ENCODE measurements around the gene DEPDC4. TPM values are rescaled to one million over a fixed set of nuclear protein-coding genes. Genes with fewer than 3 reads are reported as not detected.

Gene DEPDC4
- total RNA-seq, 1 donor from 2014 or later = 1.0 TPM

DNA sequence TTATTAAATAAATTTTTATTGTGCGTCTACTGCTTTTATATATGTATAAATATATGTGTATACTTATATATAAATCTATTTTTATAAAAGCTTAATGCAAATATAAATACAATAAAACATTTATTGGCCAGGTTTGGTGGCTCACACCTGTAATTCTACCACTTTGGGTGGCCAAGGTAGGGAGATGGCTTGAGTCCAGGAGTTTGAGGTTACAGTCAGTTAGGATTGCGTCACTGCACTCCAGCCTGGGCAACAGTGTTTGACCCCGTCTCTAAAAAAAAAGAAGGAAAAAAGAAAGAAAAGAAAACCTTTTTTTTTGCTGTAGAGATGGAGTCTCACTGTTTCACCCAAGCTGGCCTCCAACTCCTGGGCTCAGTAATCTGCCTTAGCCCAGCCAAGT, 45.4 kb downstream of the DEPDC4 start:
- Histone ChIP-seq H3K36me3 (ENCODE audit: control insufficient read depth in 3 of 3, insufficient read depth in 3 of 3, low read length in 3 of 3) (peaks cover 0 to 33% (median 28%) of the 10 kb centered on the region in 3 donors), H3K4me3 (ENCODE audit: low read length in 3 of 3) (no peak overlapping the region), H3K4me1 (ENCODE audit: control insufficient read depth in 3 of 3, insufficient read depth in 3 of 3, low read length in 3 of 3) (no peaks in the 10 kb centered on the region), H3K27me3 (ENCODE audit: control insufficient read depth in 3 of 3, insufficient read depth in 3 of 3, low read length in 3 of 3) (no peaks in the 10 kb centered on the region), H3K9ac (ENCODE audit: low read depth in 1 of 3, low read length in 3 of 3) (no peak overlapping the region), H3K9me3 (ENCODE audit: control insufficient read depth in 3 of 3, low read length in 3 of 3) (no peaks in the 10 kb centered on the region), H3K27ac (ENCODE audit: low read depth, low read length) (no peak overlapping the region)

- peaks cover 3 to 41% (median 21%) of the 10 kb centered on the region in 3 donors for H3K36me3 ChIP-seq (ENCODE audit: control insufficient read depth in 3 of 3, insufficient read depth in 3 of 3, low read length in 3 of 3)
- no peak overlapping the region for H3K27ac ChIP-seq (ENCODE audit: low read depth, low read length)
- H3K4me3 ChIP-seq (ENCODE audit: low read length in 3 of 3) = no peak overlapping the region
- no peaks in the 10 kb centered on the region for H3K4me1 ChIP-seq (ENCODE audit: control insufficient read depth in 3 of 3, insufficient read depth in 3 of 3, low read length in 3 of 3)
- no peaks in the 10 kb centered on the region for H3K9me3 ChIP-seq (ENCODE audit: control insufficient read depth in 3 of 3, low read length in 3 of 3)
- no peaks in the 10 kb centered on the region for H3K27me3 ChIP-seq (ENCODE audit: control insufficient read depth in 3 of 3, insufficient read depth in 3 of 3, low read length in 3 of 3)
- no peak overlapping the region for H3K9ac ChIP-seq (ENCODE audit: low read depth in 1 of 3, low read length in 3 of 3)
Measured at GRCh38 chr12:100219328-100220109, 47.4 kb downstream of the DEPDC4 start.

GRCh38 chr12:100216337-100216736, 50.5 kb downstream of the DEPDC4 start:
- H3K27me3 ChIP-seq (ENCODE audit: control insufficient read depth in 3 of 3, insufficient read depth in 3 of 3, low read length in 3 of 3) = no peaks in the 10 kb centered on the region
- H3K4me1 ChIP-seq (ENCODE audit: control insufficient read depth in 3 of 3, insufficient read depth in 3 of 3, low read length in 3 of 3) = no peaks in the 10 kb centered on the region
- H3K4me3 ChIP-seq (ENCODE audit: low read length in 3 of 3) = no peak overlapping the region
- no peak overlapping the region for H3K9ac ChIP-seq (ENCODE audit: low read depth in 1 of 3, low read length in 3 of 3)
- H3K36me3 ChIP-seq (ENCODE audit: control insufficient read depth in 3 of 3, insufficient read depth in 3 of 3, low read length in 3 of 3) = peaks cover 6 to 31% (median 23%) of the 10 kb centered on the region in 3 donors
- no peak overlapping the region for H3K27ac ChIP-seq (ENCODE audit: low read depth, low read length)
- no peaks in the 10 kb centered on the region for H3K9me3 ChIP-seq (ENCODE audit: control insufficient read depth in 3 of 3, low read length in 3 of 3)

GRCh38 chr12:100215209-100215608, 51.7 kb downstream of the DEPDC4 start:
- Histone ChIP-seq H3K9me3 (ENCODE audit: control insufficient read depth in 3 of 3, low read length in 3 of 3) (no peaks in the 10 kb centered on the region), H3K36me3 (ENCODE audit: control insufficient read depth in 3 of 3, insufficient read depth in 3 of 3, low read length in 3 of 3) (peaks cover 11 to 33% (median 31%) of the 10 kb centered on the region in 3 donors), H3K4me1 (ENCODE audit: control insufficient read depth in 3 of 3, insufficient read depth in 3 of 3, low read length in 3 of 3) (no peaks in the 10 kb centered on the region), H3K4me3 (ENCODE audit: low read length in 3 of 3) (no peak overlapping the region), H3K9ac (ENCODE audit: low read depth in 1 of 3, low read length in 3 of 3) (no peak overlapping the region), H3K27ac (ENCODE audit: low read depth, low read length) (no peak overlapping the region), H3K27me3 (ENCODE audit: control insufficient read depth in 3 of 3, insufficient read depth in 3 of 3, low read length in 3 of 3) (no peaks in the 10 kb centered on the region)

- Histone ChIP-seq H3K9ac (ENCODE audit: low read depth in 1 of 3, low read length in 3 of 3) (no peak overlapping the region), H3K9me3 (ENCODE audit: control insufficient read depth in 3 of 3, low read length in 3 of 3) (no peaks in the 10 kb centered on the region), H3K4me3 (ENCODE audit: low read length in 3 of 3) (no peak overlapping the region), H3K27me3 (ENCODE audit: control insufficient read depth in 3 of 3, insufficient read depth in 3 of 3, low read length in 3 of 3) (no peaks in the 10 kb centered on the region), H3K4me1 (ENCODE audit: control insufficient read depth in 3 of 3, insufficient read depth in 3 of 3, low read length in 3 of 3) (no peaks in the 10 kb centered on the region), H3K36me3 (ENCODE audit: control insufficient read depth in 3 of 3, insufficient read depth in 3 of 3, low read length in 3 of 3) (peaks cover 11 to 33% (median 32%) of the 10 kb centered on the region in 3 donors), H3K27ac (ENCODE audit: low read depth, low read length) (no peak overlapping the region)
Measured at GRCh38 chr12:100214518-100214917, 52.4 kb downstream of the DEPDC4 start.

DNA sequence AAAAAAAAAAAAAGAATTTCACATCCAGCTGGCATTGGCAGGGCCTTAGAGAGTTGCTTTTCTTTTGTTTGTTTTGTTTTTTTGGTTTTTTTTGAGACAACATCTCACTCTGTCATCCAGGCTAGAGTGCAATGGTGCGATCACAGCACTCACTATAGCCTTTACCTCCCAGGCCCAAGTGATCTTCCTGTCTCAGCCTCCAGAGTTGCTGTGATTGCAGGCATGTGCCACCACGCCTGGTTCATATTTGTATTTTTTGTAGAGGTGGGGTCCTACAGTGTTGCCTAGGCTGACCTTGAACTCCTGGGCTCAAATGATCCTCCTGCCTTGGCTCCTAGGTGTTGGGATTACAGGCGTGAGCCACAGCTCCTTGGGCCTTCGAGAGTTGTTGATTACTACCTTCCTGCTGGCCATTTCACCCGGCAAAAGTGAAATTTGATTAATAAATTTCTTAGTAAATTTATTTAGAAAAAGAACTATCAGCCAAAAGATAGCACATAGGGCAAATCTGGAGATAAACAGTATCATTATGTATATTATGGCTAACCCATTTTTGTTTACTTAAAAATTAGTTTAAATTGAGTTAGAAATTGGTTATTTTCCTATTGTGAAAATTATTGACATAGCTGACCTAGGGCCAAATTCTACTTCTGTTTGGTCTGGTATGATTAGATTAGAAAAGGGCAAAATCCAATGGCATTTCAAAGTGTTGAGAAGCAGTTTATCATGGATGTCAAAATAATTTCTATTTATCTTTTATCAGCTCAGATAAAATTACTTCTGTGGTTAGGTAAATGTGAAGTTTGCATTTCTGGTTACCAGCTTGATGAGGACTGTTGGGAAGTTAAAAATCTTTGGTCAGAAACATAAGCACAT, 53.6 kb downstream of the DEPDC4 start:
- H3K9me3 ChIP-seq (ENCODE audit: control insufficient read depth in 3 of 3, low read length in 3 of 3) = no peaks in the 10 kb centered on the region
- H3K27ac ChIP-seq (ENCODE audit: low read depth, low read length) = no peak overlapping the region
- no peaks in the 10 kb centered on the region for H3K4me1 ChIP-seq (ENCODE audit: control insufficient read depth in 3 of 3, insufficient read depth in 3 of 3, low read length in 3 of 3)
- no peak overlapping the region for H3K4me3 ChIP-seq (ENCODE audit: low read length in 3 of 3)
- H3K36me3 ChIP-seq (ENCODE audit: control insufficient read depth in 3 of 3, insufficient read depth in 3 of 3, low read length in 3 of 3) = peaks cover 21 to 42% (median 36%) of the 10 kb centered on the region in 3 donors
- H3K27me3 ChIP-seq (ENCODE audit: control insufficient read depth in 3 of 3, insufficient read depth in 3 of 3, low read length in 3 of 3) = no peaks in the 10 kb centered on the region
- H3K9ac ChIP-seq (ENCODE audit: low read depth in 1 of 3, low read length in 3 of 3) = no peak overlapping the region

DNA sequence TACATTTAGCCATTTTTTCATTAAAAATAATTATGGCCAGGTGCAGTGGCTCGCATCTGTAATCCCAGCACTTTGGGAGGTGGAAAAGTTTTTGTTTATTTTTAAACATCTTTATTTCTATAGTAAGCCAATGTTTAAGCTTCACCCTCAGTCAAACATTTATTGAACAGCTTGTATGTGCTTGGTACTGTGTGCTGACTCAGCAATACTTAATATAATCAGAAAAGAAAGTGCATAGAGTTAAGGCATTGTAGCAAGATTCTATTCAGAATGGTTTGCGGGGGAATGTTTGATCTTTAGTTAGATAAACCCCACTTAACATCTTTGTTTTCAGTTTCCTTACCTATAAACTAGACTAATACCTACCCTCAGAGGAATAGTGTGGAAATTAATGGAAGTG, 55.2 kb downstream of the DEPDC4 start:
- no peaks in the 10 kb centered on the region for H3K27me3 ChIP-seq (ENCODE audit: control insufficient read depth in 3 of 3, insufficient read depth in 3 of 3, low read length in 3 of 3)
- no peak overlapping the region for H3K4me3 ChIP-seq (ENCODE audit: low read length in 3 of 3)
- H3K36me3 ChIP-seq (ENCODE audit: control insufficient read depth in 3 of 3, insufficient read depth in 3 of 3, low read length in 3 of 3) = peaks cover 21 to 54% (median 46%) of the 10 kb centered on the region in 3 donors
- no peaks in the 10 kb centered on the region for H3K9me3 ChIP-seq (ENCODE audit: control insufficient read depth in 3 of 3, low read length in 3 of 3)
- H3K9ac ChIP-seq (ENCODE audit: low read depth in 1 of 3, low read length in 3 of 3) = no peak overlapping the region
- no peaks in the 10 kb centered on the region for H3K4me1 ChIP-seq (ENCODE audit: control insufficient read depth in 3 of 3, insufficient read depth in 3 of 3, low read length in 3 of 3)
- no peak overlapping the region for H3K27ac ChIP-seq (ENCODE audit: low read depth, low read length)

GRCh38 chr12:100208834-100209233, 58.0 kb downstream of the DEPDC4 start:
- Histone ChIP-seq H3K9ac (ENCODE audit: low read depth in 1 of 3, low read length in 3 of 3) (no peak overlapping the region), H3K27ac (ENCODE audit: low read depth, low read length) (no peak overlapping the region), H3K9me3 (ENCODE audit: control insufficient read depth in 3 of 3, low read length in 3 of 3) (no peaks in the 10 kb centered on the region), H3K4me3 (ENCODE audit: low read length in 3 of 3) (no peak overlapping the region), H3K27me3 (ENCODE audit: control insufficient read depth in 3 of 3, insufficient read depth in 3 of 3, low read length in 3 of 3) (no peaks in the 10 kb centered on the region), H3K36me3 (ENCODE audit: control insufficient read depth in 3 of 3, insufficient read depth in 3 of 3, low read length in 3 of 3) (peaks cover 18 to 48% (median 41%) of the 10 kb centered on the region in 3 donors), H3K4me1 (ENCODE audit: control insufficient read depth in 3 of 3, insufficient read depth in 3 of 3, low read length in 3 of 3) (no peaks in the 10 kb centered on the region)

- Histone ChIP-seq H3K27ac (ENCODE audit: low read depth, low read length) (no peak overlapping the region), H3K27me3 (ENCODE audit: control insufficient read depth in 3 of 3, insufficient read depth in 3 of 3, low read length in 3 of 3) (no peaks in the 10 kb centered on the region), H3K4me3 (ENCODE audit: low read length in 3 of 3) (no peak overlapping the region), H3K9me3 (ENCODE audit: control insufficient read depth in 3 of 3, low read length in 3 of 3) (no peaks in the 10 kb centered on the region), H3K9ac (ENCODE audit: low read depth in 1 of 3, low read length in 3 of 3) (no peak overlapping the region), H3K4me1 (ENCODE audit: control insufficient read depth in 3 of 3, insufficient read depth in 3 of 3, low read length in 3 of 3) (no peaks in the 10 kb centered on the region), H3K36me3 (ENCODE audit: control insufficient read depth in 3 of 3, insufficient read depth in 3 of 3, low read length in 3 of 3) (peaks cover 15 to 44% (median 32%) of the 10 kb centered on the region in 3 donors)
Measured at GRCh38 chr12:100207311-100207710, 59.6 kb downstream of the DEPDC4 start.

Data from skeletal muscle tissue (tissue), 4 donors.